RWPE2 (cell line): ENCODE data around the gene BCL2L12.

ENCODE experiments used
- ATAC-seq: fragments of 200-7000 bp; cut with Tn5 transposase; 3 replicates; pipeline ENCODE4 v1.9.1; 2021; ENCODE audit warnings: low read depth
- DNase-seq: peaks from one replicate; pipeline ENCODE4 v3.0.0-alpha.2; 2020; ENCODE audit warnings: low spot score
- H3K27ac ChIP-seq: fragments of 450-650 bp; 2 replicates; pipeline ENCODE4 v1.5.1; 2017; ENCODE audit warnings: mild to moderate bottlenecking; ENCODE audit not compliant: poor library complexity, severe bottlenecking
- H3K27me3 ChIP-seq: fragments of 250-450 bp; sonication (Bioruptor Pico); 2 replicates; pipeline ENCODE4 v1.5.1; 2021; ENCODE audit warnings: mild to moderate bottlenecking, moderate library complexity; ENCODE audit not compliant: insufficient read depth, poor library complexity, severe bottlenecking
- H3K36me3 ChIP-seq: fragments of 250-450 bp; sonication (Bioruptor Pico); 2 replicates; pipeline ENCODE4 v1.5.1; 2020; ENCODE audit warnings: low read depth, mild to moderate bottlenecking, moderate library complexity
- H3K4me1 ChIP-seq: fragments of 250-450 bp; sonication (Bioruptor Pico); 2 replicates; pipeline ENCODE4 v1.5.1; 2021; ENCODE audit warnings: mild to moderate bottlenecking, moderate library complexity; ENCODE audit not compliant: insufficient read depth, poor library complexity, severe bottlenecking
- H3K4me3 ChIP-seq: fragments of 250-450 bp; sonication (Bioruptor Pico); 2 replicates; pipeline ENCODE4 v1.5.1; 2021; ENCODE audit warnings: mild to moderate bottlenecking, moderate library complexity; ENCODE audit not compliant: severe bottlenecking
- H3K9me3 ChIP-seq: fragments of 250-450 bp; sonication (Bioruptor Pico); 2 replicates; pipeline ENCODE4 v1.5.1; 2021; ENCODE audit warnings: mild to moderate bottlenecking, moderate library complexity; ENCODE audit not compliant: severe bottlenecking
- CTCF ChIP-seq: fragments of 450-650 bp; IDR thresholded peaks from one replicate; pipeline ENCODE4 v1.5.1; 2017; ENCODE audit warnings: mild to moderate bottlenecking, moderate library complexity; ENCODE audit not compliant: poor library complexity, severe bottlenecking

BCL2L12 gene

GRCh38 chr19:49660338-49660961, 5.3 kb upstream of the BCL2L12 start:
- Histone ChIP-seq H3K4me1 (no peaks in the 10 kb centered on the region), H3K9me3 (no peaks in the 10 kb centered on the region), H3K4me3 (no peak overlapping the region), H3K27me3 (no peaks in the 10 kb centered on the region), H3K27ac (no peak overlapping the region), H3K36me3 (peaks cover 65% of the 10 kb centered on the region)
- no peak for TF ChIP-seq CTCF
- ATAC-seq (no peak), DNase-seq (no peak)

- no peak overlapping the region for H3K4me3 ChIP-seq
- no peak overlapping the region for H3K27ac ChIP-seq
- H3K9me3 ChIP-seq = no peaks in the 10 kb centered on the region
- peaks cover 51% of the 10 kb centered on the region for H3K36me3 ChIP-seq
- no peak for TF ChIP-seq CTCF
- H3K27me3 ChIP-seq = no peaks in the 10 kb centered on the region
- H3K4me1 ChIP-seq = no peaks in the 10 kb centered on the region
- DNase-seq = no peak
- ATAC-seq = no peak
Measured at GRCh38 chr19:49662011-49662410, 3.7 kb upstream of the BCL2L12 start.

GRCh38 chr19:49663224-49663623, 2.5 kb upstream of the BCL2L12 start:
- H3K9me3 ChIP-seq = no peaks in the 10 kb centered on the region
- no peaks in the 10 kb centered on the region for H3K27me3 ChIP-seq
- ATAC-seq (no peak), DNase-seq (no peak)
- no peak overlapping the region for H3K4me3 ChIP-seq
- no peak overlapping the region for H3K27ac ChIP-seq
- no peak for TF ChIP-seq CTCF
- no peaks in the 10 kb centered on the region for H3K4me1 ChIP-seq
- H3K36me3 ChIP-seq = peaks cover 41% of the 10 kb centered on the region

- H3K9me3 ChIP-seq = no peaks in the 10 kb centered on the region
- no peaks in the 10 kb centered on the region for H3K27me3 ChIP-seq
- ATAC-seq (peak; percentile 79), DNase-seq (peak; percentile 97)
- no peak for TF ChIP-seq CTCF
- H3K4me1 ChIP-seq = no peaks in the 10 kb centered on the region
- H3K36me3 ChIP-seq = peaks cover 32% of the 10 kb centered on the region
- peak overlapping the region; percentile 62 for H3K4me3 ChIP-seq
- H3K27ac ChIP-seq = peak overlapping the region; percentile 83
Measured at GRCh38 chr19:49664171-49665035, 1.3 kb upstream of the BCL2L12 start.

GRCh38 chr19:49665036-49665350, 740 bp upstream of the BCL2L12 start:
- Histone ChIP-seq H3K9me3 (no peaks in the 10 kb centered on the region), H3K4me3 (peak overlapping the region; percentile 62), H3K27ac (peak overlapping the region; percentile 83), H3K36me3 (peaks cover 32% of the 10 kb centered on the region), H3K27me3 (no peaks in the 10 kb centered on the region), H3K4me1 (no peaks in the 10 kb centered on the region)
- ATAC-seq (no peak; the same call in 2 of the 3 replicates), DNase-seq (no peak)
- TF ChIP-seq CTCF = no peak
